Ovary (tissue), 3 donors: Measurements from ENCODE around the gene MSANTD2.

Experiments
- POLR2A ChIP-seq: fragments of 450-650 bp; IDR thresholded peaks from one replicate; pipeline ENCODE4 v1.6.1; 2017; ENCODE audit warnings: antibody characterized with exemption, mild to moderate bottlenecking, moderate library complexity
- TF ChIP-seq, protein P1 (sequence below), 3 donors: fragments of 450-650 bp in 2 of 3; fragments of 200-600 bp in 1 of 3; IDR thresholded peaks; one replicate each; pipeline versions ENCODE4 v1.5.1 to v1.8.0; 2016 to 2022; ENCODE audit warnings: antibody characterized with exemption in 3 of 3, mild to moderate bottlenecking in 1 of 3
- donor health status: DM: no; HTN: no; CAD: no.

DNA sequence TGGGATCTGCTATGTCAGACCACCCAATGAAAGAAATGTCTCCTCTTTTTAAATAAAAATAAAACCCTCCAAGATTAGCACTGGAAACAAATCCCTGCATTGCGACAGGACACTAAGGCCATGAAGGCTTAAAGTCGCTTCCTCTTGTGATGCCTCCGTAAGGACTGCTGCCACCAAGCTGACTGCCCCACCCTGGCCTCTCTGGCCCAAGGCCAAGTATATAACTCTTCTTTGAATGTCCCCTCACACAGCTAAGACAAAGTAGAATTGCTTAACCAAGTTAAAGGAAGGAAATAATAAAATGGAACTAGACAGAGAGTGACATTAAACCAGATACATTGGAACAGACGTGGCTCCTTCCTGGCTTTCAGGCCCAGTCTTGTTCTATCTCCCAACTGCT is 68.0 kb downstream of the MSANTD2 start:
- TF ChIP-seq, protein P1, sequence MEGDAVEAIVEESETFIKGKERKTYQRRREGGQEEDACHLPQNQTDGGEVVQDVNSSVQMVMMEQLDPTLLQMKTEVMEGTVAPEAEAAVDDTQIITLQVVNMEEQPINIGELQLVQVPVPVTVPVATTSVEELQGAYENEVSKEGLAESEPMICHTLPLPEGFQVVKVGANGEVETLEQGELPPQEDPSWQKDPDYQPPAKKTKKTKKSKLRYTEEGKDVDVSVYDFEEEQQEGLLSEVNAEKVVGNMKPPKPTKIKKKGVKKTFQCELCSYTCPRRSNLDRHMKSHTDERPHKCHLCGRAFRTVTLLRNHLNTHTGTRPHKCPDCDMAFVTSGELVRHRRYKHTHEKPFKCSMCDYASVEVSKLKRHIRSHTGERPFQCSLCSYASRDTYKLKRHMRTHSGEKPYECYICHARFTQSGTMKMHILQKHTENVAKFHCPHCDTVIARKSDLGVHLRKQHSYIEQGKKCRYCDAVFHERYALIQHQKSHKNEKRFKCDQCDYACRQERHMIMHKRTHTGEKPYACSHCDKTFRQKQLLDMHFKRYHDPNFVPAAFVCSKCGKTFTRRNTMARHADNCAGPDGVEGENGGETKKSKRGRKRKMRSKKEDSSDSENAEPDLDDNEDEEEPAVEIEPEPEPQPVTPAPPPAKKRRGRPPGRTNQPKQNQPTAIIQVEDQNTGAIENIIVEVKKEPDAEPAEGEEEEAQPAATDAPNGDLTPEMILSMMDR (IDR thresholded peaks at IDR 0.05) = no peak
- TF ChIP-seq POLR2A = no peak
